Measurements from ENCODE around the gene TXLNG. TPM values are rescaled to one million over a fixed set of nuclear protein-coding genes. Genes with fewer than 3 reads are reported as not detected.
"Not testable (repeated sequence)": the region's sequence is repeated elsewhere in the genome, so short reads cannot be mapped to it uniquely, and the experiment has no call there.

The TXLNG gene
- total and polyA plus RNA-seq, 2 donors (not counting 3 experiments of a cell fraction or from before 2014, with no cell fraction given) = 6.8 to 7.6 TPM

- peaks cover 46% of the 10 kb centered on the region for H3K79me2 ChIP-seq (ENCODE audit: control insufficient read depth, insufficient read depth, low read length)
- H3K27ac ChIP-seq (ENCODE audit: insufficient read depth, low read depth, low read length) = no peak overlapping the region
- FAIRE-seq = peak; percentile 15
Observed at GRCh38 chrX:16855363-16856075, 69.3 kb downstream of the TXLNG start.

GRCh38 chrX:16856076-16856404, 69.8 kb downstream of the TXLNG start:
- POLR2A ChIA-PET; BruUV-seq (replicated peaks); H3K36me3 ChIP-seq (ENCODE audit: control insufficient read depth in 2 of 2, extremely low read depth in 1 of 2, insufficient read depth in 2 of 2, low read length in 2 of 2); DNase-seq (ENCODE audit: low read depth, low spot score); intact Hi-C loops (cut with micrococcal nuclease); dilution Hi-C loops (cut with MboI; ENCODE audit: extremely low pct_ligation_motif_present, low sequenced_read_pairs); H3K27me3 ChIP-seq (ENCODE audit: control insufficient read depth in 2 of 2, insufficient read depth in 2 of 2, low read length in 2 of 2); H3K4me3 ChIP-seq (replicated peaks in 1 of 3; ENCODE audit: insufficient read depth in 1 of 3, low read depth in 1 of 3, low read length in 3 of 3); H2AFZ ChIP-seq (ENCODE audit: low read depth, low read length); H3K9me3 ChIP-seq (replicated peaks; ENCODE audit: control insufficient read depth, insufficient read depth, low read length); H3K9ac ChIP-seq (replicated peaks; ENCODE audit: extremely low read depth, insufficient read depth, low read length); H3K9me1 ChIP-seq (replicated peaks; ENCODE audit: control insufficient read depth, extremely low read depth, insufficient read depth, low read length); H4K20me1 ChIP-seq (replicated peaks; ENCODE audit: control insufficient read depth, extremely low read depth, insufficient read depth, low read length); H3K4me1 ChIP-seq (ENCODE audit: control insufficient read depth, extremely low read depth, insufficient read depth, low read length); H3K27ac ChIP-seq (ENCODE audit: insufficient read depth, low read depth, low read length); H3K4me2 ChIP-seq (ENCODE audit: insufficient read depth, low read length); FAIRE-seq: not testable (repeated sequence)
- CTCF ChIA-PET = interaction anchor here (0.7 to 1.3 kb wide), 3 partner anchors 17 to 233 kb away, joined by 3 to 4 read pairs (median 3); no protein-coding TSS in a partner anchor
- peaks cover 47% of the 10 kb centered on the region for H3K79me2 ChIP-seq (ENCODE audit: control insufficient read depth, insufficient read depth, low read length)

More at GRCh38 chrX:16855363-16856075, 69.3 kb downstream of the TXLNG start:
- H3K4me2 ChIP-seq (ENCODE audit: insufficient read depth, low read length) = no peak overlapping the region
- no TSS peak for BruUV-seq (replicated peaks)
- DNase-seq (ENCODE audit: low read depth, low spot score) = no peak
- no peaks in the 10 kb centered on the region for H4K20me1 ChIP-seq (replicated peaks; ENCODE audit: control insufficient read depth, extremely low read depth, insufficient read depth, low read length)
- no peaks in the 10 kb centered on the region for H3K27me3 ChIP-seq (ENCODE audit: control insufficient read depth in 2 of 2, insufficient read depth in 2 of 2, low read length in 2 of 2)
- H3K4me1 ChIP-seq (ENCODE audit: control insufficient read depth, extremely low read depth, insufficient read depth, low read length) = no peaks in the 10 kb centered on the region
- dilution Hi-C loops (cut with MboI; ENCODE audit: extremely low pct_ligation_motif_present, low sequenced_read_pairs) (no loop called here), intact Hi-C loops (cut with micrococcal nuclease) (no loop called here)
- H3K9me3 ChIP-seq (replicated peaks; ENCODE audit: control insufficient read depth, insufficient read depth, low read length) = no peaks in the 10 kb centered on the region
- ChIA-PET POLR2A (no interaction called here), CTCF (interaction anchor here (0.7 to 1.3 kb wide), 2 partner anchors 191 to 233 kb away, joined by 3 to 4 read pairs; no protein-coding TSS in a partner anchor)
- no peaks in the 10 kb centered on the region for H3K9me1 ChIP-seq (replicated peaks; ENCODE audit: control insufficient read depth, extremely low read depth, insufficient read depth, low read length)
- H3K4me3 ChIP-seq (replicated peaks in 1 of 3; ENCODE audit: insufficient read depth in 1 of 3, low read depth in 1 of 3, low read length in 3 of 3) = no peak overlapping the region
- H3K36me3 ChIP-seq (ENCODE audit: control insufficient read depth in 2 of 2, extremely low read depth in 1 of 2, insufficient read depth in 2 of 2, low read length in 2 of 2) = no peaks in the 10 kb centered on the region
- no peak overlapping the region for H2AFZ ChIP-seq (ENCODE audit: low read depth, low read length)
- H3K9ac ChIP-seq (replicated peaks; ENCODE audit: extremely low read depth, insufficient read depth, low read length) = no peak overlapping the region
- TF ChIP-seq MYC (IDR thresholded peaks at IDR 0.05; ENCODE audit: low read depth, low read length) (no peak), POLR2A (IDR thresholded peaks at IDR 0.05; ENCODE audit: low read depth, low read length) (no peak), JUN (IDR thresholded peaks at IDR 0.05; ENCODE audit: borderline replicate concordance, insufficient read depth, insufficient read length, low read depth) (no peak), FOS (IDR thresholded peaks at IDR 0.05; ENCODE audit: borderline replicate concordance, insufficient read depth, low read length) (no peak), EZH2 (IDR thresholded peaks at IDR 0.05; ENCODE audit: borderline replicate concordance, low read depth, low read length, severe bottlenecking) (no peak), GATA2 (IDR thresholded peaks at IDR 0.05; ENCODE audit: insufficient read depth, insufficient read length, low read depth, low read length) (no peak), POLR2AphosphoS5 (IDR thresholded peaks at IDR 0.05; ENCODE audit: insufficient read depth, low read depth, low read length) (no peak)
- TF ChIP-seq, protein P1, sequence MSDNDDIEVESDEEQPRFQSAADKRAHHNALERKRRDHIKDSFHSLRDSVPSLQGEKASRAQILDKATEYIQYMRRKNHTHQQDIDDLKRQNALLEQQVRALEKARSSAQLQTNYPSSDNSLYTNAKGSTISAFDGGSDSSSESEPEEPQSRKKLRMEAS (IDR thresholded peaks at IDR 0.05; ENCODE audit: insufficient read depth, insufficient read length) = no peak
- TF ChIP-seq, protein P2, sequence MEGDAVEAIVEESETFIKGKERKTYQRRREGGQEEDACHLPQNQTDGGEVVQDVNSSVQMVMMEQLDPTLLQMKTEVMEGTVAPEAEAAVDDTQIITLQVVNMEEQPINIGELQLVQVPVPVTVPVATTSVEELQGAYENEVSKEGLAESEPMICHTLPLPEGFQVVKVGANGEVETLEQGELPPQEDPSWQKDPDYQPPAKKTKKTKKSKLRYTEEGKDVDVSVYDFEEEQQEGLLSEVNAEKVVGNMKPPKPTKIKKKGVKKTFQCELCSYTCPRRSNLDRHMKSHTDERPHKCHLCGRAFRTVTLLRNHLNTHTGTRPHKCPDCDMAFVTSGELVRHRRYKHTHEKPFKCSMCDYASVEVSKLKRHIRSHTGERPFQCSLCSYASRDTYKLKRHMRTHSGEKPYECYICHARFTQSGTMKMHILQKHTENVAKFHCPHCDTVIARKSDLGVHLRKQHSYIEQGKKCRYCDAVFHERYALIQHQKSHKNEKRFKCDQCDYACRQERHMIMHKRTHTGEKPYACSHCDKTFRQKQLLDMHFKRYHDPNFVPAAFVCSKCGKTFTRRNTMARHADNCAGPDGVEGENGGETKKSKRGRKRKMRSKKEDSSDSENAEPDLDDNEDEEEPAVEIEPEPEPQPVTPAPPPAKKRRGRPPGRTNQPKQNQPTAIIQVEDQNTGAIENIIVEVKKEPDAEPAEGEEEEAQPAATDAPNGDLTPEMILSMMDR (IDR thresholded peaks at IDR 0.05; ENCODE audit: extremely low read depth in 1 of 2, insufficient read depth in 1 of 2, low read depth in 1 of 2, low read length in 2 of 2) = no peak

Measured in endothelial cell of umbilical vein (primary cell).